Cardiac muscle cell (in vitro differentiated cells and primary cell): ENCODE measurements around the gene OTOG. TPM values are rescaled to one million over a fixed set of nuclear protein-coding genes. Genes with fewer than 3 reads are reported as not detected.
A peak's percentile ranks its signal among the peaks of the same experiment; 100 is the strongest.

Experiments used
- DNase-seq, 2 donors: peaks; one replicate each; pipeline versions ENCODE4 v3.0.0 to v3.0.0-alpha.2; 2010 to 2017; ENCODE audit warnings: low read depth in 1 of 2, low spot score in 1 of 2
- H3K27ac ChIP-seq: fragments of 200-600 bp; sonication (generic); 2 replicates; pipeline ENCODE4 v1.5.1; 2016
- H3K27me3 ChIP-seq: fragments of 200-600 bp; sonication (generic); 2 replicates; pipeline ENCODE4 v1.6.0; 2016; ENCODE audit warnings: control low read depth
- H3K36me3 ChIP-seq: fragments of 200-600 bp; sonication (generic); 2 replicates; pipeline ENCODE4 v1.5.1; 2016; ENCODE audit warnings: control low read depth
- H3K4me1 ChIP-seq: fragments of 200-600 bp; sonication (generic); 2 replicates; pipeline ENCODE4 v1.8.1; 2017; ENCODE audit warnings: low read depth, mild to moderate bottlenecking, mixed run types
- H3K4me3 ChIP-seq: fragments of 200-600 bp; sonication (generic); 2 replicates; pipeline ENCODE4 v1.5.1; 2016; ENCODE audit warnings: mild to moderate bottlenecking
- H3K9me3 ChIP-seq: fragments of 200-600 bp; sonication (generic); 2 replicates; pipeline ENCODE4 v1.5.1; 2017; ENCODE audit warnings: low read depth, mild to moderate bottlenecking, control low read depth
- CTCF ChIP-seq: IDR thresholded peaks from 2 replicates; pipeline ENCODE4 v1.5.1; 2012; ENCODE audit warnings: low read depth, mild to moderate bottlenecking, low read length
- polyA plus RNA-seq: library from polyadenylated mRNA; unstranded; fragments of >200 nt; fragmentation: Nextera tagmentation; extraction: Ambion mirVana; gene quantifications from 2 replicates; pipeline ENCODE4 v1.2.1, GENCODE V29; 2016
- total RNA-seq: library from RNA; depleted of rRNA; stranded (reverse); fragments of >200 nt; gene quantifications from 2 replicates; pipeline ENCODE4 v1.2.3, GENCODE V29; 2016

OTOG gene
- total and polyA plus RNA-seq, 2 experiments from 2014 or later, result 0.15 TPM; not detected in 1

- Histone ChIP-seq H3K4me1 (no peaks in the 10 kb centered on the region), H3K4me3 (no peak overlapping the region), H3K27ac (no peak overlapping the region), H3K36me3 (no peaks in the 10 kb centered on the region), H3K27me3 (peaks cover 8% of the 10 kb centered on the region), H3K9me3 (no peaks in the 10 kb centered on the region)
- DNase-seq, result peak in 1 of 2 donors; percentile 5
- TF ChIP-seq CTCF, result no peak
Observed at GRCh38 chr11:17650127-17650911, 103.3 kb downstream of the OTOG start.

GRCh38 chr11:17651061-17651460 is 104.0 kb downstream of the OTOG start:
- H3K36me3 ChIP-seq, result no peaks in the 10 kb centered on the region
- H3K4me3 ChIP-seq, result no peak overlapping the region
- H3K4me1 ChIP-seq, result no peaks in the 10 kb centered on the region
- no peak overlapping the region for H3K27ac ChIP-seq
- H3K9me3 ChIP-seq, result no peaks in the 10 kb centered on the region
- DNase-seq, result no peak
- no peak for TF ChIP-seq CTCF
- H3K27me3 ChIP-seq, result peaks cover 8% of the 10 kb centered on the region

- TF ChIP-seq CTCF, result no peak
- Histone ChIP-seq H3K36me3 (no peaks in the 10 kb centered on the region), H3K9me3 (no peaks in the 10 kb centered on the region), H3K4me1 (no peaks in the 10 kb centered on the region), H3K27me3 (peaks cover 8% of the 10 kb centered on the region), H3K27ac (no peak overlapping the region), H3K4me3 (no peak overlapping the region)
- DNase-seq, result no peak
Observed at GRCh38 chr11:17651681-17652080, 104.6 kb downstream of the OTOG start.

- Histone ChIP-seq H3K4me3 (no peak overlapping the region), H3K4me1 (no peaks in the 10 kb centered on the region), H3K27me3 (peaks cover 8% of the 10 kb centered on the region), H3K27ac (no peak overlapping the region), H3K36me3 (no peaks in the 10 kb centered on the region), H3K9me3 (no peaks in the 10 kb centered on the region)
- DNase-seq, result no peak
- TF ChIP-seq CTCF, result no peak
Observed at GRCh38 chr11:17652556-17652955, 105.5 kb downstream of the OTOG start.

- Histone ChIP-seq H3K27ac (no peak overlapping the region), H3K4me3 (no peak overlapping the region)
- DNase-seq, result no peak
Observed at GRCh38 chr11:17653611-17654010, 106.6 kb downstream of the OTOG start.

More at GRCh38 chr11:17653611-17654010, 106.6 kb downstream of the OTOG start:
- H3K27me3 ChIP-seq, result peaks cover 10% of the 10 kb centered on the region
- H3K4me1 ChIP-seq, result no peaks in the 10 kb centered on the region
- TF ChIP-seq CTCF, result no peak
- no peaks in the 10 kb centered on the region for H3K36me3 ChIP-seq
- no peaks in the 10 kb centered on the region for H3K9me3 ChIP-seq
